GM19455 (cell line): ENCODE measurements around the gene RNF112.

Experiments
- ATAC-seq: cut with Tn5 transposase; IDR thresholded peaks from one replicate; pipeline ENCODE4 v1.9.1; 2021; ENCODE audit not compliant: unreplicated experiment

Gene RNF112

DNA sequence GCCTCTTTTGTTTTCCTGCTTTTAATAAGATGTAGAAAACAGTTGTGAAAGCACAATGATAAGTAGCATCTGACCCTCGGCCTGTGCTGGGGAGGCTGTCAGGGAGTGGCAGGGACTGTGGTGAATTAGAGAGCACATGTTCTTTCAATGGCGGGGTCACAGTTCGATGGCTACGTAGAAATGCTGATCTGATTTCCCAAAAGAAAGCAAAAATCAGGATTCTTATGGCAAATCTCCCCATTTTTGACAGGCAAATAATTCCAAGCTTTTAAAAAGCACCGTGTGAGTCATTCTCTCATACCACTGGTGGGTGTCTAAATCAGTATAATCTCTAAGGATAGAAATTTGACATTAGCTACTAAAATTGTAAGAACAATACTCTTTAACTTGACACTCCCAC, 36.9 kb upstream of the RNF112 start:
- ATAC-seq, result no peak

DNA sequence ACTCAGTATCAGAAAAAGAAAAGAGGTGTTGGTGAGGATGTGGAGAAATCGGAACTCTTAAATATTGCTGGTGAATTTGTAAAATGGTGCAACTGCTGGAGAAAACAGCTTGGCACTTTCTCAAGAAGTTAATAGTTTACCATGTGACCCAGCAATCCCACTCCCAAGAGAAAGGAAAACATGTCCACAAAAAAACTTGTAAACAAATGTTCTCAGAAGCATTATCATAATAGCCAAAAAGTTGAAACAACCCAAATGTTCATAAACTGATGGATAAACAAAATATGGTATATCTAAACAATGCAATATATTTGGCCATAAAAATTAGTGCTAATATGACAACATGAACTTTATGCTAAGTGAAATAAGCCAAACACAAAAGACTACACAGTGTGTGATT, 35.3 kb upstream of the RNF112 start:
- no peak for ATAC-seq

DNA sequence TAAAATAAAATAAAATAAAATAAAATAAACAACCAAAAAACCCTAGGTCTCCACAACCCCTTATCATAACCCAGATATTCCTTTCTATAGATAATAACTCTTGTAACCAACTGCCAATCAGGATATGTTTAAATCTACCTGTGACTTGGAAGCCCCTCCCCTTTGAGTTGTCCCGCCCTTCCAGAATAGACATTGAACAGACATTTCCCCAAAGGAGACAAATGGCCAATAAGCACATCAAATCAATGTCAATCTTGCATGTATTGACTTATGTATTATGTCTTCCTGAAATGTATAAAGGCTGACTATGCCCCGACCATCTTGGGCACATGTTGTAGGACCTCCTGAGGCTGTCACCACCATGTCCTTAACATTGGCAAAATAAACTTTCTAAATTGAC, 34.2 kb upstream of the RNF112 start:
- no peak for ATAC-seq

DNA sequence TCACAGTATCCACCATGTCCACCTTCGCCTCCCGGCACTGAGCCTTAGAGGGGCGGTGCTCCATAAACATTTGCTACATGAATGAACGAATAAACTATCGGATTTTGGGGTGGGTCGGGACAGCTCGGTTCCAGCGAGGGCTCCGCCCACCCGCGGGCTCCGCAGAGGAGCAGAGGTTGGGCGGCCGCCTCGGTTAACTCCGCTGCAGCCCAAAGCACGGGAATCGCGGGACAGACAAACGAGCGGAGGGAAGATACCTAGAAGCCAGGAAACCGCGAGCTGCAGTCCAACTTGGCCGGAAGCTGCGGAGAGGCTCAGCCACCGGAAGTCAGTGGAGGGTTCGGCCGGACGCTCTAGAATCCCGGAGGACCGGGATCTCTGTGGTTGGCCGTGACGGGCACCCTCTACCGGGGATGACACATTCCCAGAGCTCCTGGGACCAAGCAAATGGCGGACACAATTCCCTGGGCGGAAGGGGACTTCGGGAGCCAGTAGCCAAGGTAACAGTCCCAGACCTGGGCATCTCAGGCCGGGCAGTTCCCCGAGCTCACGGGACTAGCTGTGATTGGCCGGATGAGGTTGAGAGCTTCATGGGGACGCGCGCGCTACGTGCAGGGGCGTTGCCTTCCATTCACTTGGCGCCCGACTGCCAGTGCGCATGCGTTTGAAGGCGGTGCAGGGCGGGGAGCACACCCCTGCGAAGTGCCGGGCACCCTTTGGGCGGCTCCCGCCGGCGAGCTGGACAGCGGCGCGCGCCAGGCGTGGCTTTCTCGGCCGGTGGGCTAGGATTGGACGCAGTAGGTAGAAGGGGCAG, 33.2 kb upstream of the RNF112 start:
- ATAC-seq, result peak; percentile 86

DNA sequence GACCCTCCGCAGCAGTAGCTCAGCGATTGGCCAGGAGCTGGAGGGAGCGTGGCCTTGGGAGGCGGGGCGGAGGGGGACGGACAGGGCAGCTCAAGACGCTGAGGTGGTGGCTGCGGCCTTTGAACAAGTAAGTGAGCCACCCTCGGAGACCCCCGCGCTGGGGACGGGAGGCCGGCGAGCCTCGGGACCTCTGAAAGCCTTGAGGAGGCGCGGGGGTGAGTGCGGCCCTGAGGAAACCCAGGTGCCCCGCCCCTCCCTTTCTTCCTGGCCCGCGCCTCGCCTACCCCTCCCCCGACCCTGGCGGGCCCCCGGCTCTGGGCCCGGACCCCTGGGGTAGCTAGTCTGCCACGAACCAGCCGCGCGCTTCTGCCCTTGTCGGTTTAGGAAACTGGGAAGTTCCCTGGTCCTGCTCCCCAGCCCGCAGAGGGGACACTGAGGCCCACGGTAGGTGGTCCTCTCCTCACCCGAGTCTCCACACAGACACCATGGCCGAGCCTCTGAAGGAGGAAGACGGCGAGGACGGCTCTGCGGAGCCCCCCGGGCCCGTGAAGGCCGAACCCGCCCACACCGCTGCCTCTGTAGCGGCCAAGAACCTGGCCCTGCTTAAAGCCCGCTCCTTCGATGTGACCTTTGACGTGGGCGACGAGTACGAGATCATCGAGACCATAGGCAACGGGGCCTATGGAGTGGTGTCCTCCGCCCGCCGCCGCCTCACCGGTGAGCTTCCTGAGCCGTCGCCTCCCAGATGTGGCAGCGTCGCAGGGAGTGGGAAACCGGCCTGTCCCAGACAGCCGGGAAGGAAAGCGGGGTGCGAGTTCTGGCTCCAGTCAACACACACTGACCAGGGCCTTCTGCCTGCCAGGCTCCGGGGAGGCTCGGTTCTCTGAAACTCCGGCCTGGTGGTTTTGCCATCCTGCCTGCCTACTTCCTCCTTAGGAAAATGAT, 32.3 kb upstream of the RNF112 start, which contains the start of gene MAPK7:
MAPK7 (plus strand) TSS at position 83 of the 945 bp plus-strand sequence; CDS start at position 486, 403 bp downstream.
- peak; percentile 19 for ATAC-seq

DNA sequence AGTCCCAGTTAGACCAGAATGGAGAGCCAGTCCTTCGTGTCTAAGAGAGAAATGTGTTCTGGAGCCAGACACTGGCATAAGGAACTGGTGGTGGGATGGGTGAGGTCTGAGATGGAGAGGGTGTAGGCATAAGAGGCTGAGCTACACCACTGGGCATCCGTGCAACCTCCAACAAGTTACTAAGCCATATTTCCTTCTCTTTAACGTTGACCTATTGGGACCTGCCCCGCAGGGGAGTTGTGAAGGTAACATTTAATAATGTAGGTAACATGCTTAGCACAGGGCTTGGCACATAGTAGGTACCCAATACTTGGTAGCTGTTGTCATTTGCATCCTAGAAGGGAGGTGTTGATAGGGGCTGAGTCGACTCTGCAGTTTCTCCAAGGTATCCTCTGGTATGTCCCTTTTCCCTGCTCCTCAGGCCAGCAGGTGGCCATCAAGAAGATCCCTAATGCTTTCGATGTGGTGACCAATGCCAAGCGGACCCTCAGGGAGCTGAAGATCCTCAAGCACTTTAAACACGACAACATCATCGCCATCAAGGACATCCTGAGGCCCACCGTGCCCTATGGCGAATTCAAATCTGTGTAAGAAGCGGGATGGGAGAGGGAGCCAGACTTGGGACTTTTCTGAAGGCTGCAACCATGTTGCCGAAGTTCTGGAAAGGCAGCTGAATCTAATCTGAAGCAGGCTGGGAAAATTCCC, 31.5 kb upstream of the RNF112 start:
- no peak for ATAC-seq

DNA sequence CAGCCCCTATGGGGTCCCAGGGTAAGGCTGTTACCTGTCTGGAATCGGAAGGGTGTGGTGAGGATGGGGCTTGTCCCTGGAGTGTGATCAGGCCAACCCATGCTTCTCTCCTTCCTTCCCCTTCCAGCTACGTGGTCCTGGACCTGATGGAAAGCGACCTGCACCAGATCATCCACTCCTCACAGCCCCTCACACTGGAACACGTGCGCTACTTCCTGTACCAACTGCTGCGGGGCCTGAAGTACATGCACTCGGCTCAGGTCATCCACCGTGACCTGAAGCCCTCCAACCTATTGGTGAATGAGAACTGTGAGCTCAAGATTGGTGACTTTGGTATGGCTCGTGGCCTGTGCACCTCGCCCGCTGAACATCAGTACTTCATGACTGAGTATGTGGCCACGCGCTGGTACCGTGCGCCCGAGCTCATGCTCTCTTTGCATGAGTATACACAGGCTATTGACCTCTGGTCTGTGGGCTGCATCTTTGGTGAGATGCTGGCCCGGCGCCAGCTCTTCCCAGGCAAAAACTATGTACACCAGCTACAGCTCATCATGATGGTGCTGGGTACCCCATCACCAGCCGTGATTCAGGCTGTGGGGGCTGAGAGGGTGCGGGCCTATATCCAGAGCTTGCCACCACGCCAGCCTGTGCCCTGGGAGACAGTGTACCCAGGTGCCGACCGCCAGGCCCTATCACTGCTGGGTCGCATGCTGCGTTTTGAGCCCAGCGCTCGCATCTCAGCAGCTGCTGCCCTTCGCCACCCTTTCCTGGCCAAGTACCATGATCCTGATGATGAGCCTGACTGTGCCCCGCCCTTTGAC, 30.3 kb upstream of the RNF112 start:
- ATAC-seq, result no peak

DNA sequence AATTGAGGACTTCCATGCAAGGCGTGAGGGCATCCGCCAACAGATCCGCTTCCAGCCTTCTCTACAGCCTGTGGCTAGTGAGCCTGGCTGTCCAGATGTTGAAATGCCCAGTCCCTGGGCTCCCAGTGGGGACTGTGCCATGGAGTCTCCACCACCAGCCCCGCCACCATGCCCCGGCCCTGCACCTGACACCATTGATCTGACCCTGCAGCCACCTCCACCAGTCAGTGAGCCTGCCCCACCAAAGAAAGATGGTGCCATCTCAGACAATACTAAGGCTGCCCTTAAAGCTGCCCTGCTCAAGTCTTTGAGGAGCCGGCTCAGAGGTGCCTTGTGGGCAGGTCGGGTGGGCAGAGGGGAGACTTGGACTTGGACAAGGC, 29.7 kb upstream of the RNF112 start:
- no peak for ATAC-seq

DNA sequence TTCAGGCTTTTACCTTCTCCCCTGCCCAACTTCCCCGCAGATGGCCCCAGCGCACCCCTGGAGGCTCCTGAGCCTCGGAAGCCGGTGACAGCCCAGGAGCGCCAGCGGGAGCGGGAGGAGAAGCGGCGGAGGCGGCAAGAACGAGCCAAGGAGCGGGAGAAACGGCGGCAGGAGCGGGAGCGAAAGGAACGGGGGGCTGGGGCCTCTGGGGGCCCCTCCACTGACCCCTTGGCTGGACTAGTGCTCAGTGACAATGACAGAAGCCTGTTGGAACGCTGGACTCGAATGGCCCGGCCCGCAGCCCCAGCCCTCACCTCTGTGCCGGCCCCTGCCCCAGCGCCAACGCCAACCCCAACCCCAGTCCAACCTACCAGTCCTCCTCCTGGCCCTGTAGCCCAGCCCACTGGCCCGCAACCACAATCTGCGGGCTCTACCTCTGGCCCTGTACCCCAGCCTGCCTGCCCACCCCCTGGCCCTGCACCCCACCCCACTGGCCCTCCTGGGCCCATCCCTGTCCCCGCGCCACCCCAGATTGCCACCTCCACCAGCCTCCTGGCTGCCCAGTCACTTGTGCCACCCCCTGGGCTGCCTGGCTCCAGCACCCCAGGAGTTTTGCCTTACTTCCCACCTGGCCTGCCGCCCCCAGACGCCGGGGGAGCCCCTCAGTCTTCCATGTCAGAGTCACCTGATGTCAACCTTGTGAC, 29.1 kb upstream of the RNF112 start:
- ATAC-seq, result no peak

DNA sequence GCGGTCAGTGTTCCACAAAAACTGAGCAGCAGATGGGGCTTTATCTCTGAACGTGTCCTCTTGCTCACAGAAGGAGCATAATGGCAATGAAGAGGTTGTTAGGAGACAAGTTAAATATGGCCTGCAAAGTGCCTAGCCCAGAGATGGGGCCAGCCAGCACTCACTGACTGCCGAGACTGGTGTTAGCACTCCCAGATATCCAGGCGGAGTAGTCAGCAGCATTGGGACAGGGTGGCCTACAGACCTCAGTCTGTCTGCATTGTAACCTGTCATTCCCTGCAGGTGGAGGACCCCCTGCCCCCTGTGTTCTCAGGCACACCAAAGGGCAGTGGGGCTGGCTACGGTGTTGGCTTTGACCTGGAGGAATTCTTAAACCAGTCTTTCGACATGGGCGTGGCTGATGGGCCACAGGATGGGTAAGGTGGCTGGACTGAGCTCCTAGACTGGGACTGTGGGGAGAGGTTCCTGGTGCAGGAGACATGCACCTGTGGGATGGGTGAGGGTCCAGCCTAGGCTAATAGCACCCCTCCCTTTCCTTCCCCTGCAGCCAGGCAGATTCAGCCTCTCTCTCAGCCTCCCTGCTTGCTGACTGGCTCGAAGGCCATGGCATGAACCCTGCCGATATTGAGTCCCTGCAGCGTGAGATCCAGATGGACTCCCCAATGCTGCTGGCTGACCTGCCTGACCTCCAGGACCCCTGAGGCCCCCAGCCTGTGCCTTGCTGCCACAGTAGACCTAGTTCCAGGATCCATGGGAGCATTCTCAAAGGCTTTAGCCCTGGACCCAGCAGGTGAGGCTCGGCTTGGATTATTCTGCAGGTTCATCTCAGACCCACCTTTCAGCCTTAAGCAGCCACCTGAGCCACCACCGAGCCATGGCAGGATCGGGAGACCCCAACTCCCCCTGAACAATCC, 28.2 kb upstream of the RNF112 start:
- ATAC-seq, result no peak

DNA sequence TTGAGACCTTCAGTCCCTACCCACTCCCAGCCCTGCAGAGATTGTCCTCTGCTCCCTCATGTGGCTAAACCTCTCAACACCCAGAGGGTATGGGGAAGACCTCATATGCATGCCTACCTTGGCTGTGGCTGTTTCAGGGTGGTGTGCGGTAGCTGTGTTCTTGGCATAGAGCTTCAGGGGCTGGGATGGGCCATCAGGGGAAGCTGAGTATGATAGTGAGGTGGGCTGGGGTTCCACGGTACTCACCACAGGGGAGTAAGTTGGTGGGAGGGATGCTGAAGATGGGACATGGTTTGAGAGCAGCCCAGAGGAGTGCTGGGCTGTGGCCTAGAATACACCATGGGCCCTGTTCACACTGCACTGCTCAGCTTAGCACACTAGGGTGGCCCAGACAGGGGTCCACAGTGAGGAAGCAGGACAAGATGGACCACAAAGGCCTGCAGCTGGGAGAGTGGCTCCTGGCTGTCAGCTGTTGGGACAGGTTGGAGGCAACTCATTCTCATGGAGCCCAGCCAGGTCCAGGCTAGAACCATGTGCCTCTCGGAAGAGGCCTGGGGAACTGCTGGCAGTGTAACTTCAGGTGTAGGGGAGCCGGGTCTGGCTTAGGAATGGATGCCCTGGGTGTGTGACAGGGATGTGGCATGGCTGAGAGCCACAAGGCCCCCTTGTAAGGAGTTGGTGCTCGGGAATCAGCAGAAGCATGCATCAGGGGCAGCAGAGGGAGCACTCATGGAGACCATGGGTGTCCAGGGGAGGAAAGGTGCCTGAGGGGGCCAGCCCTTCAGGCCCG, 27.2 kb upstream of the RNF112 start:
- no peak for ATAC-seq

DNA sequence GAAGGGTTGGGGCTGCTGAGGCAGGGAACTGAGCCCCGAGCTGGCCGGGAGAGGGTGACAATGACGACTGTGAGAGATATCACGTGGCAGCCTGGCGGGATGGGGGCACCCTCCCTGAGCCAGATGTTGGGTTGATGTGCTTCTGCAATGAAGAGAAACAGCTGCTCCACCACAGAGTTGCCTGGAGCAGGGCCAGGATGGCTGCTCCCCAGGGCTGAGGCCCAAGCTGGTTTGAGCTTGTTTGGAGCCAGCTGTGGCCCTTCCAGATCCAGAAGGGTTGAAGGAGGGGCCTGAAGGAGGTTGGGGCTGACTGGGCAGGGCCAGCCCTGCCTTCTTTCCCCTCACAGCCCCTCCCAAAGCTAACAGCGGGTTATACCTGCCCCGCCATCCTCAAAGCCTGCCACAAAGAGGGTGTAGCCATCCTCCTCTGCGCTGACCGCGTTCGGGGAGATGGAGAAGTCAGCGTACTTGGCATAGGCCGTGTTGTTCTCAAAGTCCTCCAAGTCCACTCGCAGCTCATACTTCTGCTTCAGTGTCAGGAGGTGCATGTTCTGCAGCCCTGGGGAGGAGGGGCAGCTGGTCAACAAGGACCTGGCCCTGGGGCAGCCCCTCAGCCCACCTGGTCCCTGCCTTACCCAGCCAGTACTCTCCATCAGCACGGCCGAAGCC, 26.2 kb upstream of the RNF112 start:
- no peak for ATAC-seq

DNA sequence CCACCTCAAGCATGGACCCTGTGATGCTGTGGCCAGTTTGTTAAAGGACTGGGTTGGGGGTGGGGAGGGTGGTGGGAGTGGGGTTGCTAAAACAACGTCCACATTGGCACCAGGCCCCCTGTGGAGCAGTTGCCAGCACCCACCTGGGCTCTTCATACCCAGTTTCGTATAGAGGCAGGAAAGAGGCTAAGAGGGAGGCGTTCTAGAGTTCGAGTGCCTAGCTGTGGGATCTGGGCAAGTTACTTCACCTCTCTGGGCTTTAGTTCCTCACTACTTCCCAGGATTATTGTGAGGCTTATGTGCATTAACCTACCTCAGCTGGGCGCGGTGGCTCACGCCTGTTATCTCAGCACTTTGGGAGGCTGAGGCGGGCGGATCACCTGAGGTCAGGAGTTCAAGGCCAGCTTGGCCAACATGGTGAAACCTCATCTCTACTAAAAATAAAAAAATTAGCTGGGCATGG, 25.5 kb upstream of the RNF112 start:
- ATAC-seq, result no peak

DNA sequence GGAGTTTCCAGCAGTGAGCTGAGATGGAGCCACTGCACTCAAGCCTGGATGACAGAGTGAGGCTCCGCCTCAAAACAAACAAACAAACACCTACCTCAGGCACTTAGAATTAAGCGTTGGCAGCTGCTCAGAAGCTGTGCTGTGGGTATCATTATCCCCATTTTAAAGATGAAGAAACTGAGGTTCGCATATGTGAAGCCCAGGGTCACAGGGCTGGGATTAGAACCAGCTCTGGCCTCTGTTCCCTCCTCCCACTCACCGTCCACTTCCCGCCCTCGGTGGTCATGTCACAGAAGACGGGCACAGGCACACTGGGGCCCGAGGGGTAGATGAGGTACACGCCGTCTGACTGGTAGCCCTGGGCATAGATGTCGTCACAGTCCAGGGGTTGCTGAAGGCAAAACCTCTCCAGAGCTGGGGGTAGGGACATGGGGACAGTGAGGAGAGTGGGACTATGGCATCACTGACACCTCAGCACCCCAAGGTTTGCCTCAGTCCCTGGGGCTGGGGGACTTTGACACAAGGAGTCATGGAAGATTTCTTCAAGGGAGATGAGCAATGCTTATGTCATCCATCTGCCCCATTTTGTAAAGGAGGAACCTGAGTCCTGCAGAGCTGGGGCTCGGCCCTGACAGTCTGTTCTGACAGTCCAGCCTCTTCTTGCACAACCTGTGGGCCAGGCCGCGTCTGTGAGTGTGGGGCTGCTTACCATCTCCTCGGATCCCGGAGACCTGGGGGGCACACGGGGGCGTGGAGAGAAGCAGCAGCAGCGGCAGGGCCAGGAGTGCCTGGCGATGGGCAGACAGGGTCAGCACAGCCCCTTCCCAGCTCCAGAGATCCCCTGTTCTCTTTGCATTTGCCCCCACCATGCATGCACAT, 24.7 kb upstream of the RNF112 start:
- no peak for ATAC-seq

DNA sequence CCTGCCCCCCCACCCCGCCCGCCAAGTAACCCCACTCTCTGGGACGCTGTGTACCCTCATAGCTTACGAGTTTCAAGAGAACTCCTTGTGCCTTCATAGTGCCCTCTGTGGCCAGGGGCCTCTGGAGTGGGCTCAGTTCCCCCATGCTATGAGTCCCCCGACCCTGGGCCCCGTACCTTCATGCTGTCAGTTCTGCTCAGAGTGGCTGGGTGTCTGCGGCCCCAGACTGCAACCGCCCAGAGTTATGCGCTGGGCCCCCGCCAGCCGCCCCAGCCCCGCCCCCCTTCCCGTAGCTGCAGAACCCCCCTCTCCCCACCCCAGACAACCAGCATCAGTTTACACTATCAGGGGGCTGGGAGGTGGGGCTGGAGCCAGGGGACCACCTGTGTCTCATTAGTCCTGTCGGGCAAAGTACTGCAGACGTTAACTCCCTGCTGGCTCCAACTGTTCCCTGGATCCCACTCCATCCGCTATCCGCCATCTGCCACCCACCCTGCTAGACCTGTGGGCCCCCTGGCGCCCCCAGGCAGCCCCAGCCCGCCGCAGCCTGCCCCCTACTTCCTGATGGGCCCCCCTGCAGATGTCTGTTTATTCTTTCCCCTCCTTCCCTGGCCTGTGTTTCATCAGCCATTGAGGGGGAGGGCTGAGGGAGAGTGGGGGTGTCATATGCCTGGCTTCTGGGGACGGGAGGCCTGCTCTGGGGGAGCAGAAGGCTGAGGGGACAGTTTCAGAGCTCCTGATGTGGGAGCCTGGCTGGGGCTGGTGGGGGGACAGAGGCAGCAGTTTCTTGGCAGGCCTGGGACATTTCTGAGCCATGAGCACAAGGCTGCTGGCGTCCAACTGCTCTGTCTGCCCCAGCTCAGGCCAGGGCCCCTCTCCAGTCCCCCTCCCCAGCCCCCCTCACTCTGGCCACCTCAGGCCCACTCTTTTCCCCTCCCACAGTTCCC, 23.8 kb upstream of the RNF112 start, which contains the start of gene MFAP4:
MFAP4 (minus strand) TSS at position 217 of the 947 bp plus-strand sequence; CDS start at position 182, 35 bp downstream.
- no peak for ATAC-seq
